Posterior vena cava (tissue), 2 donors: ENCODE data around the gene EWSR1. TPM values are rescaled to one million over a fixed set of nuclear protein-coding genes. Genes with fewer than 3 reads are reported as not detected.

Experiments used
- DNase-seq: peaks from one replicate; pipeline ENCODE4 v3.0.0-alpha.2; 2020; ENCODE audit warnings: low spot score
- intact Hi-C, 2 donors: fragments of 100-400 bp; cut with DNase I; formaldehyde crosslinking; loops; one replicate each; pipeline versions ENCODE4 v1.14.1 to v1.14.2; 2022 to 2023
- total RNA-seq, 2 donors: library from RNA; stranded (reverse); fragmentation: NEBNext Ultra II Directional; extraction: Animal tissue kit (Norgen Biotek cat#: 25700); gene quantifications; one replicate each; pipeline ENCODE4 v1.2.1, GENCODE V29; 2021
- donor health status: DM: yes; HTN: yes; CAD: no.
- donor health status: DM: yes; HTN: yes; CAD: no.

Gene EWSR1
- total RNA-seq, 2 donors from 2014 or later: 155 to 168 TPM

- no peak for DNase-seq
- intact Hi-C loops: no loop called here
Observed at GRCh38 chr22:29265305-29265704, 2.8 kb upstream of the EWSR1 start.

GRCh38 chr22:29265929-29266328, 2.1 kb upstream of the EWSR1 start:
- intact Hi-C loops: no loop called here

GRCh38 chr22:29266564-29267461, 1.3 kb upstream of the EWSR1 start:
- intact Hi-C loops: no loop called here
- DNase-seq: peak; percentile 70

More at GRCh38 chr22:29265929-29266328, 2.1 kb upstream of the EWSR1 start:
- DNase-seq: no peak

- intact Hi-C loops: no loop called here
- no peak for DNase-seq
Observed at GRCh38 chr22:29267462-29267857, 608 bp upstream of the EWSR1 start.

GRCh38 chr22:29268511-29269229, 602 bp downstream of the EWSR1 start:
- intact Hi-C loops: no loop called here
- peak; percentile 92 for DNase-seq

- DNase-seq: no peak
- intact Hi-C loops: no loop called here
Observed at GRCh38 chr22:29269230-29269604, 1.1 kb downstream of the EWSR1 start.

- no peak for DNase-seq
- intact Hi-C loops: no loop called here
Observed at GRCh38 chr22:29269731-29270474, 1.8 kb downstream of the EWSR1 start.

- no peak for DNase-seq
- intact Hi-C loops: no loop called here
Observed at GRCh38 chr22:29270475-29271271, 2.6 kb downstream of the EWSR1 start.

GRCh38 chr22:29272624-29273023, 4.6 kb downstream of the EWSR1 start:
- intact Hi-C loops: loop anchor here in 1 of 2 donors (2.0 kb wide), 1 partner anchor 50 kb away; no protein-coding TSS in a partner anchor

GRCh38 chr22:29275167-29275566, 7.1 kb downstream of the EWSR1 start:
- DNase-seq: no peak
- intact Hi-C loops: no loop called here

More at GRCh38 chr22:29272624-29273023, 4.6 kb downstream of the EWSR1 start:
- no peak for DNase-seq

- DNase-seq: no peak
- intact Hi-C loops: no loop called here
Observed at GRCh38 chr22:29275819-29276565, 7.9 kb downstream of the EWSR1 start.

GRCh38 chr22:29277927-29278326, 9.9 kb downstream of the EWSR1 start:
- intact Hi-C loops: no loop called here
- DNase-seq: no peak

- DNase-seq: no peak
- intact Hi-C loops: no loop called here
Observed at GRCh38 chr22:29284196-29284595, 16.1 kb downstream of the EWSR1 start.

GRCh38 chr22:29288837-29289236, 20.8 kb downstream of the EWSR1 start:
- DNase-seq: no peak
- intact Hi-C loops: no loop called here

GRCh38 chr22:29290061-29290460, 22.0 kb downstream of the EWSR1 start:
- no peak for DNase-seq
- intact Hi-C loops: no loop called here

- intact Hi-C loops: no loop called here
- DNase-seq: no peak
Observed at GRCh38 chr22:29291215-29291614, 23.1 kb downstream of the EWSR1 start.

- no peak for DNase-seq
- intact Hi-C loops: no loop called here
Observed at GRCh38 chr22:29292379-29292778, 24.3 kb downstream of the EWSR1 start.

GRCh38 chr22:29298641-29299040, 30.6 kb downstream of the EWSR1 start:
- intact Hi-C loops: no loop called here
- no peak for DNase-seq
